HG02852 (cell line): ENCODE measurements around the gene UMODL1.

Source experiments
- ATAC-seq: cut with Tn5 transposase; IDR thresholded peaks from one replicate; pipeline ENCODE4 v1.9.1; 2021; ENCODE audit warnings: mild to moderate bottlenecking, moderate library complexity; ENCODE audit not compliant: unreplicated experiment

UMODL1 gene, protein sequence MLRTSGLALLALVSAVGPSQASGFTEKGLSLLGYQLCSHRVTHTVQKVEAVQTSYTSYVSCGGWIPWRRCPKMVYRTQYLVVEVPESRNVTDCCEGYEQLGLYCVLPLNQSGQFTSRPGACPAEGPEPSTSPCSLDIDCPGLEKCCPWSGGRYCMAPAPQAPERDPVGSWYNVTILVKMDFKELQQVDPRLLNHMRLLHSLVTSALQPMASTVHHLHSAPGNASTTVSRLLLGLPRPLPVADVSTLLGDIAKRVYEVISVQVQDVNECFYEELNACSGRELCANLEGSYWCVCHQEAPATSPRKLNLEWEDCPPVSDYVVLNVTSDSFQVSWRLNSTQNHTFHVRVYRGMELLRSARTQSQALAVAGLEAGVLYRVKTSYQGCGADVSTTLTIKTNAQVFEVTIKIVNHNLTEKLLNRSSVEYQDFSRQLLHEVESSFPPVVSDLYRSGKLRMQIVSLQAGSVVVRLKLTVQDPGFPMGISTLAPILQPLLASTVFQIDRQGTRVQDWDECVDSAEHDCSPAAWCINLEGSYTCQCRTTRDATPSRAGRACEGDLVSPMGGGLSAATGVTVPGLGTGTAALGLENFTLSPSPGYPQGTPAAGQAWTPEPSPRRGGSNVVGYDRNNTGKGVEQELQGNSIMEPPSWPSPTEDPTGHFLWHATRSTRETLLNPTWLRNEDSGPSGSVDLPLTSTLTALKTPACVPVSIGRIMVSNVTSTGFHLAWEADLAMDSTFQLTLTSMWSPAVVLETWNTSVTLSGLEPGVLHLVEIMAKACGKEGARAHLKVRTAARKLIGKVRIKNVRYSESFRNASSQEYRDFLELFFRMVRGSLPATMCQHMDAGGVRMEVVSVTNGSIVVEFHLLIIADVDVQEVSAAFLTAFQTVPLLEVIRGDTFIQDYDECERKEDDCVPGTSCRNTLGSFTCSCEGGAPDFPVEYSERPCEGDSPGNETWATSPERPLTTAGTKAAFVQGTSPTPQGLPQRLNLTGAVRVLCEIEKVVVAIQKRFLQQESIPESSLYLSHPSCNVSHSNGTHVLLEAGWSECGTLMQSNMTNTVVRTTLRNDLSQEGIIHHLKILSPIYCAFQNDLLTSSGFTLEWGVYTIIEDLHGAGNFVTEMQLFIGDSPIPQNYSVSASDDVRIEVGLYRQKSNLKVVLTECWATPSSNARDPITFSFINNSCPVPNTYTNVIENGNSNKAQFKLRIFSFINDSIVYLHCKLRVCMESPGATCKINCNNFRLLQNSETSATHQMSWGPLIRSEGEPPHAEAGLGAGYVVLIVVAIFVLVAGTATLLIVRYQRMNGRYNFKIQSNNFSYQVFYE

DNA sequence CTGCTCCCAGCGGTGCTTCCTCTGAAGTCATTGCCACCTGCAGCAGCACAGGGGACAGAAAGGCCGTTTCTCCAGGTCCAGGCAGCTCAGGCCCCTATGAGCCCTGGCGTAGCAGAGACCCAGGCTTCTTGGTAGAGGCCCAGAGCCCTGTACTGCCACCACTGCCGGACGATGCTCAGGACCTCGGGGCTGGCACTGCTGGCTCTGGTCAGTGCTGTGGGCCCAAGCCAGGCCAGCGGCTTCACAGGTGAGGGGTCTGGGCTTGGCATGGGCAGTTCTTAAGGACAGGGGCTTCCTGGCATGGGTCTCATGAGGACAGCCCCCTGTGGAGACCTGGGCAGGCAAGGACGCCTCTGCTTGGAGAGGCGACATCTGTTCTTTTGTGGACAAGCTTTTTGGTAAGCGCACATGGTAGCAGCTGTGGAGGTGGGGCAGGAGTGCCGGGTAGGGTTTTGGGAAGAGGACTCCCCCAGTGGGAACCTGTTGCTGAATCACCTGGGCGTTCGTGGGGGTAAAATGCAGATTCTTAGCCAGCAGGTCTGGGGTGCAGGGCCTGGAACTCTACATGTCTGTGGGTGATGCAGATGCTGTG lies at the start of gene UMODL1:
Gene UMODL1 (plus strand): TSS at position 172 of the 592 bp plus-strand sequence. CDS start 0 bp downstream, at position 172.
- no peak for ATAC-seq

DNA sequence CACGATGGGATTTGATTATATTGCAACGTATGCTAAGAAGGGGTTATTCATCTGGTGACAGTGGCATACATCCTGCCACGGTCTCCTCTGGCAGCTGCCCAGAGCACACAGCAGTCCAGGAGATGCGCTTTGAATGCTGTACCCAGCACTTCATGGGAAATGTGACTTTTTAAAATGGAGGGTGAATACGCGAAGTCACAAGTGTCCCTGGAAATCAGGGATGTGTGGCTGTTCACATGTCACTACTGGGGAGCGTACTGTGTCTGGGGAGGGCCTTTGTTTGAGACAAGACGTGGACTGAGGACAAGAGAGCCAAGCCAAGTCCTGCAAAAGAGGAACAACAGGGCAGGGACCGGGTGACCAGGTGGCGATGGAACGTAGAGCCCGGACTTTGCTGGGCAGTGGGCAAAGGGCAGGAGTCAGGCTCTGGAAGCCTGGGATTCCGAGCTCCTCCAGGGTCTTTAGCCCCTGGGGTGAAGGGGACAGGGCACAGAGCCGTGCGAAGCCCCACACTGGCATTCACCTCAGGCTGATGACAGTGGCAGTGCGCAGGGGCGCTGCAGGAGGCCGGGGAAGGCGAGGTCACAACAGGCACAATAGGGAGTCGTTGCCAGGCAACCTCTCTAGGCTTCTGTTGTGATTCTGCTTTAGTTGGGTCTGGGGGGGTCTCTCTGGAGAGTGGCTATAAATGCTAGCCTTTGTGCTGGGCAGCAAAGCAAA lies 49.6 kb upstream of the UMODL1 start:
- no peak for ATAC-seq

DNA sequence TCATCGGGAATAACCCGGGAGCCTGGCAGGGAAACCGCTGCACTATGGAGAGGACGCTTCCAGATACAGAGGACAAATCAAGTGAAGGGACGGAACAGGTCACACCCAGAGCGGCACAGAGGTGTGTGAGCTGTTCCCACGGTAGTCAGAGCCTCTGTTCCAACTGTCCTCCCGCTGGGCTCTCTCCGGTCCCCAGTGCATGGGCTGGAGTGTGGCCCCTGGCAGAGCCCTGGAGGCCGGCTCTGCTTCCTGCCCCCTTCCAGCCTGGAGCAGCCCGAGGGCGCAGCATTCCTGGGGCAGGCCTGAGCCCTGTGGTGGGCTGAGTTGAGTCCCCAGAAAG lies 49.1 kb upstream of the UMODL1 start:
- ATAC-seq: no peak

DNA sequence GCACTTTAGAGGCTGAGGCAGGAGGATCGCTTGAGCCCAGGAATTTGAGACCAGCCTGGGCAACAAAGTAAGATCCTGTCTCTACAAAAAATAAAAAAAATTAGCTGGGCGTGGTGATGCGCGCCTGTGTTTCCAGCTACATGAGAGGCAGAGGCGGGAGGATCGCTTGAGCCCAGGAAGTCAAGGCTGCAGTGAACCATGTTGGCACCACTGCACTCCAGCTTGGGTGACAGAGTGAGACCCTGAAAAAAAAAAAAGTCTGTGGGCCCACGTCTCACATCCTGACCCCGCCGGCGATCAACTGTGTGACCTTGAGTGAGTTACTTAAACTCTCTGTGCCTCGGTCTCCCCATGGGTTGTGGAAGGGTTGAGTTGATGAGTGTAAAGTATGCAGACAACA lies 48.2 kb upstream of the UMODL1 start:
- ATAC-seq: no peak

DNA sequence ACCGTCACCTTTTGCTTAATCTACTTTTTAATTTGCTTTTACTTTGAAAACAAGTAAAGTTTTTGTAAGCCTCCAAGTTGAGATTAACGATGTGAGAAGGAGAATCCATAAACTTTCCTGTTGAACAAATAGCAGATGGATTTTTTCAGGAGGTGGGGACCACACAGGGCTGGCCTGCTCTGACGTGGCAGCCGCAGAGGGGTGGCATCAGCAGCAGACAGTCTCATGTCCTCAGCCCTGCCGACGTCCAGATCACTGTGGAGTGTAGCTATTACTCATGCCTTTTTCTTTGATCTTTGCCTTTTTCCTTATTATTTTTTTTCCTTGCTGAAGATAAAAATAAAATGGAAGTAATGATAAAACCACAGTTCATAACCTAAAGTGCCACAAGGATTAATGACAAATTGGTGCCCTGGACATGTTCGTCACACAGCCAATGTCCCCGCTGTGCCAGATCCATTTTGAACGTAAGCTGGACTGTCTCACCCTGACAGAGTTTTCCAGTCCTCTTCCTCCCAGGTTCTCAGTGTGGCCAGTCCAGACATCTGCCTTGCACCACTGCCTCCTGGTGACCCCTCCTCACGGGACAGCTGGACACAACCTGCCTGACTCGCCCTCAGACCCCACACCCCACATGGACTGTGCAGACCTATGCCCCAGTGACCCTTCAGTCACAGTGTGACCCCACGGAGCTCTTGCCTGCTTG lies 45.6 kb upstream of the UMODL1 start:
- ATAC-seq: no peak

DNA sequence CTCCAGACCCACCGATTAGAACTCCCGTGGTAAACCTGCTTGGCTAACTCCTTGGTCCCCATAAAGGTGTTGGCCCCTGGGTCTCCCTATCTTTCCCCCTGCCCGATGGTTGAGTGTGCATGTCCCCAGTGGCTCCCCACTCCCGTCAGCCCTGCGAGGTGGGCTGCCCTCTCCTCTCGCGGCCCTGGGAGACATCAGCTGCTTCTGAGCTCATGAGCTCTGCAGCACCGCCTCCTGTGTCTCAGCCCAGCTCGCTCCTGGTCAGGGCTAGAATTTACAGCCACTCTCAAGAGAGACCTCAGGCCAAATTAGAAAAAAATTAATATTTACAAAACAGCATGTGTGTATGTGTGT lies 45.1 kb upstream of the UMODL1 start:
- no peak for ATAC-seq

DNA sequence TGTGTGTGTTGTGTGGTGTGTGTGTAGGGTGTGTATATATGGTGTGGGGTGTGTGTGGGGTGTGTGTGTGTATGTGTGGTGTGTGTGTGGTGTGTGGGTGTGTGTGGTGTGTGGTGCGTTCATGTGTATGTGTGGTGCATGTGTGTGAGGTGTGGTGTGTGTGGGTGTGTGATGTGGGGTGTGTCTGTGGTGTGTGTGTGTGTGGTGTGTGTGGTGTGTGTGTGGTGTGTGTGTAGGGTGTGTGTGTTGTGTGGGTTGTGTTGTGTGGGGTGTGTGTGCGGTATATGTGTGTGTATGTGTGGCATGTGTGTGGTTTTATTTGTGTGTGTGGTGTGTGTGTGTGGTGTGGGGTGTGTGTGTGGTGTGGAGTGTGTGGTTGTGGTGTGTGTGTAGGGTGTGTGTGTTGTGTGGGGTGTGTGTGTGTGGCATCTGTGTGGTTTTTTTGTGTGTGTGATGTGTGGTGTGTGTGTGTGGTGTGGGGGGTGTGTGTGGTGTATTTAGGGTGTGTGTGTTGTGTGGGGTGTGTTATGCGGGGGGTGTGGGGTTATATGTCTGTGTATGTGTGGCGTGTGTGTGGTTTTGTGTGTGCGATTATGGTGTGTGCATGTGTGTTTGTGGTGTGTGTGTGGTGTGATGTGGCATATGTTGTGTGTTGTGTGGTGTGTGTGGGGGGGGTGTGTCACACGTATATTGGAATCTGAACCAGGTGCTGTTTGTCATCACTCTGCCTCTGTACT lies 43.9 kb upstream of the UMODL1 start:
- ATAC-seq: no peak

DNA sequence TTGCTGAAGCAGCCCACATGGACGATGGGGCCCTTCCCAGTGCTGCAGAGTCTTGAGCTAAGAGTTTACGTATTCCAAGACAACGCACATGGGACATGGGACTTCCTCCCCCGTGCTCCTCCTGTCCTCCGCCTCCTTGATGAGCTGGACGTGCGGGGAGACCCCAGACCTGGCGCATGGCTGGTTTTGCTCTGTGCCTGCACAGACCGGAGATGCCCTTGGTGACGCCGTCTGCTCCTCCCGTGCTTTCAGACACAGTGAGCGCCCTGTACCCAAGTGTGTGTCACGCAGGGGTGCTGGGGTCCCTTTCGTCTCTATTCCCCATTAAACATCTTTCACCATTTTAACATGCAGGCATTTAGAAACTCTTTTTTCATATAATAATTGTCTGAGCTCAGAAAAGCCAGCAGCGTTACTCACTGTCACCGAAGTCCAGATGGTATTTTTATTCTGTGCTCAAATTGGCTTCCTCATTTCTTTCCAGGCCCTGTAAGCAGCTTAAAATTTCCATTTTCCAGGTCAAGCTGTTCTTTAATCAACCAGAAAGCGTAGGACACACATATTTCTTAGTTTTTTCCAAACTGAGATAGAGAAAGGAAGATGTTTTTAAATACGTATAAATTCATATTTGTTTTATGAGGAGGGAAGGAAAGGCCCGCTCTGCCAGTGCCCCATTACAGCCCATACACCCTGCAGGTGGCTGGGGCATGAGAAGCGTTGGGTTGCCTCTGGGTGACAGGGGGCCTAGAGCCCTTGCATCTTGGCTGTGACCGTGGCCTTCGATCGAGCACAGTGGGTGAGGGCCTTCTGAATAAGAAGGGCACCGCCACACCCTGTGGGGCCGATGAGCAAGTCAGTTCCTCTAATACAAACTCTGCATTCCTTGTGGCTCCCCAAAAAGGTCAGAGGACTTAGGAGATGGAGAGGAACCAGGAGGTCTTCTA lies 43.0 kb upstream of the UMODL1 start:
- no peak for ATAC-seq

DNA sequence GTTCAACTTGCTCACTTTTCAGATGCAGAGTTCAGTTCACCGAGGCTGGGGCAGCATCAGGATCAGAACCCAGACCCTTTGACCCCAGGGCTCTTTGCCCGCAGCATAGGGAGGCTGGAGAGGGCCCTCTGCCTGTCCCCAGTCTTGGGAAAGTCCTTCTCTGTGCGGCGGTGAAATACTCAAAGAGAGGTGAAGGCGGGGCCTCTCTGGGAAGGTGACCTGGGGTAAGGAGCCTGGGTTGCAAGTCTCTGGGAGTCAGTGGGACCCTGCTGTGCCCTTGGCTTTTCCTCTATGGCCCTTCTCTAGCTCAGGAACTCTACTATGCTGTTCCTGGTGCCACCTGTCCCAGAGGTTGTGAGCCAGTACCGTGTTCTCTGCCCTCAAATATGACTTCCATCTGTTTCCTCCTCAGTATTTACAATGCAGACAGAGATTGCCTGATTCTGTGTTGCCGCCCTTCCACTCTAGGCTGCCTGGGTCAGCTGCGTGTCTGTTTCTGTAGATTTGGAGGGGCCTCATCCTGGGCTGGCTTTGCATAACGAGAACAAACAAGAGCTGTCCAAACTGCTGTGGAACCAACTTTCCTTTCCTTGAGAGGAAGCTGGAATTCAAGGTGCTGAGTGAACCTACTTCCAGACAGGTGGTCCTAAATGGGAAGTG lies 42.2 kb upstream of the UMODL1 start:
- ATAC-seq: no peak

DNA sequence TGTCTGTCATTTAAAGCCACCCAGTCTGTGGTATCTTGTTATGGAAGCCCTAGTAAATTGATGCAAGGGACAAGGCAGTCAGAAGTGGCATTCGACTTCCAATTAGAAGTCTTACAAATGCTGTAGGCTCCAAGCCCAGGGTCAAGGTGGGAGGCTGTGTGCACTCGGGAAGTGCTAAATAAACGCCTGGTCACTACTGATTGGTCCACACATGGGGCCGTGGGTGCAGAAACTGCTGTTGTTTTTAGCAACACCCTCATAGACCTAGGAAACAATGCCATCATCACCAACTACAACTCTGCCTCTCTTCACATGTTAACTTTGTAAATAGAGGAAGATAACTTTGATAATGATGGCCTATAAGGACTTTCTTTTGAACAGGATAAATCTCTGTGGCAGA lies 40.8 kb upstream of the UMODL1 start:
- no peak for ATAC-seq

DNA sequence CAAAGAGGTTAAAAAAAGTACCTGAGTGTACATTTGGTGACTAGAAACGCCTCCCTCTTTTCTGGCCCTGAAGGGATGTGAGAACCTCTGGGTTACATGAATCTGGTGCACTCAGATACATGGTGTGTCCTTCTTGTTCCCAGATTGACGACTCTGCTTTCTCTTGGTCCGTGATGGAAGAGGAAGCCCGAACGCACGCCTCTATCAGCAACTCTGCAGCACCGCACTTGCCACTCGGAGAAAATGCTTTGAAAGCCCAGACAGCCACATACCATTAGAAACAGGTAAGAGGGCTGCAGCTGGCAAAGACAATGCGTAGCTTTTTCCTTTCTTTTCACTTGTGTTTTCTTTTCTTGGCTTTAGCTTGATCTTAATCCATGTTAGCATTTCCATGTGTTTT lies 39.9 kb upstream of the UMODL1 start:
- ATAC-seq: no peak

DNA sequence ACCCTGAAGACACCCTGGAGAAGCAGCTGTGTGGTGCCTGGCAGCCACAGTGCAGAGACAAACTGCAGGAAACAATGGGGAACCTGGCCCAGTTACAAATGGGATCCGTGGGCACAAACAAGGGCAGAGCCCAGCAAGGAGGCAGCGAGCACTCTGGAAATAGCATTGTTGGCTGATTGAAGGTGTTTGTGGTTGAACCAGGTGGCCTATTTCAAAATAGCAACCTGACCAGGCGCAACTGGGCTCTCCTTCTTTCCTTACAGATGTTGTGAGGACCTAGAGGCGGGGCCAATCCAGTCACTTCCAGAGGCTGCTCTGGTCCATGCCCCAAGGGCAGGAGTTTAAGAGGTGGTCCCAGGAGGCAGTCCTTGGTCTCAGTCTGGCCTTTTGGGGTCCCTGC lies 39.3 kb upstream of the UMODL1 start:
- ATAC-seq: no peak

DNA sequence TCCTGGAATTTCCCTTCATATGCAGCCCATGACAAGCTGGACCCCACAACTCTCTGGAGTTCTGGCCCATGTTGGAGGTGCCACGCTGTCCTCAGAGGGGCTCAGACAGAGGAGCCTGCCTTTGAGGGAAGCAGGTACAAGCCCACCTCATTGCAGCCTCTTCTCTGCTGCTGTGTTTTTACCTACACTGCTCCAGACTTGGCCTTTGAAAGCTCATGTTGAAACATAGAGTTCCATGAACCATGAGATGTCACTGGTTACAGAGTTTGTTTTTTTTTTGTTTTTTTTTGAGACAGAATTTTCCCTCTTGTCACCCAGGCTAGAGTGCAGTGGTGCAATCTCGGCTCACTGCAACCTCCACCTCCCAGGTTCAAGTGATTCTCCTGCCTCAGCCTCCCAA lies 38.9 kb upstream of the UMODL1 start:
- no peak for ATAC-seq

DNA sequence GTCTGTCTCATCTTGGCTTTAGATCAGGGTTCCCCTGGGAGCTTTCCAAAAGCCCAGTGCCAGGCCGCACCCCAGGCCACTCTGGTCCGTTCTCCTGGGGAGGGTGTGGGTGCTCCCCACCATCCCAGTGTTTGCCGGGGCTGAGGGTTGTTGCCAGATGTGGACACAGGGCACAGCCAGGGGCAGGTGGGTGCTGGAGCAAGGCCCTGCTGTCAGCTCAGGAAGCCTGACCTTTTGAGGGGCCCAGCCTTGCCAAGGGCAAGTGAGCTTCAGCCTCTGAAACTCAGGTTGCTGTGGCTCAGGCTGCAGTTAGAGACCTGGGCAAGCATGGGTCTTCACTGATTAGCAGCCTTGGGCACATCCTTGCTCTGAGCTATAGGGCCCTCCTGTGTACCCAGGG lies 38.1 kb upstream of the UMODL1 start:
- ATAC-seq: no peak

DNA sequence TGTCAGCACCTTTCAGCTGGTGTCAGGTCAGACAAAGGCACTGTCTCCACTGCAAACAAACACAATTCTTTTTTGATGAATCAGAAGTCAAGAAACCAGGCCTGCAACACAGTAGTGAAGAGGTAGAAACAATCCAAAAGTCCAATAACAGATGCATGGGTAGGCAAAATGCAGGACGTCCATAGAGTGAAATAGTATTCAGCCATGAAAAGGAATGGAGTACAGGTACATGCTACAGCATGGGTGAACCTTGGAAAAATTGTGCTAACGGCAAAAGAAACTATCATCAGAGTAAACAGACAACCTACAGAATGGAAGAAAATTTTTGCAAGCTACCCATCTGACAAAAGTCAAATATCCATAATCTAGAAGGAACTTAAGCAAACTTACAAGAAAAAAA lies 34.8 kb upstream of the UMODL1 start:
- ATAC-seq: no peak

DNA sequence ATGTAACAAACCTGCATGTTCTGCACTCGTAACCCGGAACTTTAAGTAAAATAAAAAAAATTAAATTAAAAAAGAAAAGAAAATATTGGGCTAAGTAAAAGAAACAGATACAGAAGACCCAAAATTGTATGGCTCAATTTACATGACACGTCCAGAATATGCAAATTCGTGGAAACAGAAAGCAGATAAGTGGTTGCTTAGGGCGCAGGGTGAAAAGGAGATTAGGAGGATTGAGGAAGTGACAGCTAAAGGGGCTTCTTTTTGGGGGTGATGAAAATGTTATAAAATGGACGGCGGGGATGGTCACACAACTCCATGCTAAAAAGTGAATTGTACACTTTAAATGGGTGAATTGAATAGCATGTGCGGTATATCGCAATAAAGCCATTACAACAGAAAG lies 33.6 kb upstream of the UMODL1 start:
- ATAC-seq: no peak

DNA sequence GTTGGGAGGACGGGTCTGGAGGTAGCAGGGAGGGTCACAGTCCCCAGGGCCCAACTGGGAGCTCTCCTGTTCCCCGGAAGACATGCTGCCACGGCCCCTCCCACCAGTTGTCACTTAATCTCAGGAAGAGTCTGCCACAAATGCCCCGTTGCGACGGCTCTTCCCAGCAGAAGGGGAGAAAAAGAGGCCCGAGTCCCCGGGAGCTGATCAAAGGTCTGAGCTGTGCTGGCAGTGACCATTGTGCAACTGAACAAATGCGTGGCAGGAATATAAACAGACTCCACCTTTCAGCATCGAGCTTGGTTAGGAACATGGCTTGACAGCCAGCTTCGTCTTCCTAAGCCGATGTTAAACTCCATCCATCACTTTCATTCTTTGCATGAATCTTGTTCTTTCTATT lies 33.2 kb upstream of the UMODL1 start:
- ATAC-seq: no peak
